Stimulated activated CD4-positive, alpha-beta T cell treated with anti-CD3 and anti-CD28 coated beads, TNF-alpha, amount 100 ng/mL, for 24 hours (primary cell): Measurements from ENCODE around the gene GYPC.
A peak's percentile ranks its signal among the peaks of the same experiment; 100 is the strongest.
"Not testable (repeated sequence)": the region's sequence is repeated elsewhere in the genome, so short reads cannot be mapped to it uniquely, and the experiment has no call there.

Source experiments
- DNase-seq, 3 experiments: peaks; one replicate each; pipeline ENCODE4 v3.0.0-alpha.2; 2020; ENCODE audit warnings: low read depth in 3 of 3

GYPC gene, protein sequence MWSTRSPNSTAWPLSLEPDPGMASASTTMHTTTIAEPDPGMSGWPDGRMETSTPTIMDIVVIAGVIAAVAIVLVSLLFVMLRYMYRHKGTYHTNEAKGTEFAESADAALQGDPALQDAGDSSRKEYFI

DNA sequence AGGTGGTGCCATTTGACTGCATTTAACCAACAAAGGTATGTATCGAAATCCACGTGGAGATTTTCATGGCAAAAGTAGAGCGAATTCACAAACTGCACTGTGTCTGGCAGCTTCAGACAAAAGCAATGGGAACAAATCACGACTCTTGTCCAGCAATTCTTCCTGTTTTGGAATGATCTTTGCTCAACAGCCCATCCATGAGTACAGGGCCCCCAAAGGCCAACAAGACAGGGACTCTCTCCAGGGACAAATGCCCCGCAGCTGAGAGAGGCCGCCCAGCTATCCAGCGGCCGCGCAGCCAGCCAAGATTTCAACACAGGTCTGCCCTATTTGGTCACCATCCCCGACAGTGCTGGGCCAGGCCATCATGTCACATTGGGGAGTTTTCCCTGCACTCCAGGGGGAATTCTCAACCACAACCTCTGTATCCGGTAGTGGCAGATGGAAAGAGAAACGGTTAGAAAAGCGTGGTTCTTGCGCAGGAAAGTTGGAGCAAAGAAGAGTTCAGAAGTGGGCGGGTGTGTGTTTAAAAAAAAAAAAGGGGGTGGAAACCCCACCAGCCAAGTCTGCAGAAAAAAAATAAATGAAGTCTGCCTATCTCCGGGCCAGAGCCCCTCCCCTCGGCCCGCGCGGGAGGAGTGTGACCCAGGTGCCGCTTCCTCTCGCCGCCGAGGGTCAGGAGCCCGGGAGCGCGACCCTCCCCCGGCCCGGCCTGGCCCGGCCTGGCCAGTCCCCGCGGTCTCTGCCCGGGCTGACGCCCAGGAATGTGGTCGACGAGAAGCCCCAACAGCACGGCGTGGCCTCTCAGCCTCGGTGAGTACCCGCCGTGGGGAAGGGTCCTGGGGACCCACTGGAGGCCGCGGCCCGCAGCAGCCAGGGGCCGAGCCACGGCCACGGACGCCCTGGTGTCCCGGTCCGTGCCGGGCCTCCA, at the start of gene GYPC:
GYPC (plus strand) TSS at position 659 of the 931 bp plus-strand sequence; CDS start at position 765, 106 bp downstream.
- DNase-seq = peak in 1 of 3 experiments; percentile 59

DNA sequence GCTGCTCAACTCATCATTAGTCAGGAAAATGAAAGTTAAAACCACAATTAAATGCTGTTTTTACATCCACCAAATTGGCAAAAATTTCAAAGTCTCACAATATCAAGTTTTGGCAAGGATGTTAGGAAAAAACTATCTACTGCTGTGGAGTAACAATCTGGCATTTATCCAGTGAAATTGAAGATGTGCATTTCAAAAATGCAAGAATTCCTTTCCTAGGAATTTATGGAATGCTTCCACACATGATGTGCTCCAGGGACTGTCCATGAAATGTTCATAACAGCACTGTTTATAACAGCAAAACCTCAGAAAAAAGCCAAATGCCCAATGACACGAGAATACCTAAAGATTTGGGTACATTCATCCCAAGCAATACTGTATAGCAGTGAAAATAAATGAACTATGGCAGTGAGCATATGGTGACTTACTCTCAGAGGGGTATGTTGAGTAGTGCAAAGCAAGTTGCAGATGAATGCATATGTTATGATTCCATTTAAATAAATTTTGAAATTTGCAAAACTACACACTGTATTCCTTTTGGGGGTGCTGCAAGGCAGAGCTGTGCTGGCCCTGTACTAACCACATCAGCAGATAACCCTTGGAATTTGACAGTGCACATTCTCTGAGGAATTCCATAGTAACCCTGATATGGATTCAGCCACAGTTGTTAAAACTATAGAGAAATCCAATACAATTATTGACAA, 41.3 kb upstream of the GYPC start:
- no peak for DNase-seq

DNA sequence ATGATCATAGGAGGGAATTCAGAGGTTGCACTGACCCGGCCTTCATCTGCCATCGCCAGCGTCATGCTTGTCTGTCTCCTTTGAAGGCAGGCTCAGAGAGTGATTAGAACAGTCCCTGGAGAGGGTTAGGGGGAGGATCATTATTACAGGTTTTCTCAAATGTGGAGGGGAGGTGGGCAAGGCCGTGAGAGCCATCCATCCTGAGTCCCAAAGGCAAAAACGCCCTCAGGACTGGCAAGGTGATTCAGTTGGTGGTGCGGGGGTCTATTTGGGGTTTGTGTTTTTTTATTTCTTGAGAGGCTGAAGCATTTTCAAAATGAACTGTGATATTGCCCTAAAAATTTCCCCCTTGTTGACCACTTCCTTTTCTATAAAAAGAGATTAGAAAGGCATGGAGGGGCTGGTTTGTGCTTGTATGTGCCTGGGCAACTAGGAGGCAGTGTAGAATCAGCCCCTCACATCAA, 39.3 kb upstream of the GYPC start:
- DNase-seq = no peak

DNA sequence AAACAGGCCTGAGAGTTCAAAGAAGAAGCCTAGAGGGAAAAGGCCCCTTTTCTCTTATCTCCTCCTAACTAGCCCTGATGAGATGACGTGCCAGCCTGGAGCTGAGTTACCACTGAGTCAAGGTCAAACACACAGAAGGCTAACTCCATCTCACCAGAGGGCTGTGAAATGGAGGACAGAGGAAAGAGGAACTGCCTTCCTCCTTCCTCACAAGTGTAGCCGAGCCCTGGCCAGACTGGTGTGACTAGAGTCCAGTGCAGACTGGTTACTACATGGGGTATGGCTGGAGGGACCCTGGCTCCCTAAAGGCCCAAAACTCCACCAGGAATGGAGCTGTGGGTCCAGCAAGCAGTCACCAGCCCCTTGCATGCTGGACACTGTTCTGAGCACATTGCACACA, 35.7 kb upstream of the GYPC start:
- no peak for DNase-seq

DNA sequence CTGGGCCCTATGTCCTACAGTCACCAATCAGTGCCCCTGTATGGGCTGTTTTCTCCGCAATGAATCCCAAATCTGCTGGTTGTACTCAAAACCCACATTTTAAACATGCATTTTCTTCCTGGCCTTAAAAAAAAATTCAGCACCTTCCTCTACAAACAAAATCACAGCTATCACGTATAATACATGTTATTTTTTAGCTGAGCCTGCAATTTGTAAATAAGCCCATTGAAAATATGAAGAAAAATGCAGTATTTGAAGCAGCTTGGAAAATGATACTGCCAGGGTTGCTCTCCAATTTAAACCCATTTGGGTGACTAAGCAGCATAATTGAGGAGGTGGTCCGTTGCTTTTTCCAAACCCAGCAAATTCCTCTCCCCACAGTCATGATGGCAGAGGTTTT, 33.0 kb upstream of the GYPC start:
- DNase-seq = no peak

DNA sequence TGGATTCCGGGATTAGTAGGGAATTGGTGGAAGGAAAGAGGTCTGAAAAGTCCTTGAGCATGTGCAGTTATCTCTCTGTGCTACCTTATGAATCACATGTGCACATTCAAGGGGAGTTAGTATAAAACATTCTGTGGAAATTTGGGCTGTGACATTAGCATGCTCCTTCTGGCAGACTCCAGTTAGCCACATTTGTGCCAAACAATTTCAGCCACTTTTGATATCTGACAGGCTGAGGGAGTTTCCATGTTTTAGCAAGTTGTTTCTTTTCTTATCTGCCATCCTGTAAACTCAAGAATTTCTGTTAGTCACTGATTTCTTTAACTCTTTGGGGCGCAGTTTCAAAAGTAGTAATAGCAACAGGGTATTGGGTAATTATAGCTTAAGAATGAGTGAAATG, 28.3 kb upstream of the GYPC start:
- DNase-seq = no peak

DNA sequence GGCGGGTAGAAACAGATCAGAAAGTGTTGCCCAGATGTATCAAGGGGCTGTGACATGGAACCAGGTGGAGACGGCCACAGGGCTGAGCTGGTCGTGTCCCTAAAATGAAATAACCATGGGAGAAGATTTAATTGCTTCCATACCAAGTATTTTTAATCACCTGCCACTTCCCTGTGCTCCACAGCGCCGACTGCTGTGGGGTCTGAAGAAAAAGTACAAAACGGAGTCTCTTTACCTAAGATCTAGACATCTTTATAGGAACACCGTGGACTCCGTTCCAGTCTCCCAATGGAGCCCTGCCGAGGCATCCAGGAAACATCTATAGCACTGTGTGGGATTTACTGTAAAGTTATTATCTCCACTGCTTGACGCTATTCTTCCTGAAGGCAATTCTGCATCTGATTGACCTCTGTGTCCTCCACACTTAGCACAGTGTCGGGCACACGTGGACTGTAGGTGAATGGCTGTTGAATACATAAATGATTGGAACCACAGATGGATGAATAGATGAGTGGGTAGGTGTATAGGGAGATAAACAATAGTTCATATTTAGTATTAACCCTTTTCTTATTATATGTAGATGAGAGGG, 21.6 kb upstream of the GYPC start:
- peak in 1 of 3 experiments; percentile 12 for DNase-seq

DNA sequence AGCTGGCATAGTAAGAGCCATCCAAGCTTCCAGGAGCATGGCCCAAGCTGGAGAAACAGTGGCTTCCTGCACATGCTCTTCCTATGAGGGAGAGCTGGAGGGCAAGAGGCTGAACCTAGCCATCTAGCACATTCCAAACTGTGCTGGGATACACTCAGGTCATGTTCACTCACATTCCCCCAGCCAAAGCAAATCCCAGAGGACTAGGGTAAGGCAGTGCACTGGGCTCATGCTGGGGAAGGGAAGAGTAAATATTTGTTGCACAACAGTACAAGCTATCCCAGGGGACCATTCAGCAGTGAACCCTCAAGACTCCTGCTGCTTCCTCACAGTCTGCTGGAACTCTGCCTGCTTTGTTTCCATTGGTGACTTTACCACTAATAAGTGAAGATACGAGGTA, 20.7 kb upstream of the GYPC start:
- no peak for DNase-seq

DNA sequence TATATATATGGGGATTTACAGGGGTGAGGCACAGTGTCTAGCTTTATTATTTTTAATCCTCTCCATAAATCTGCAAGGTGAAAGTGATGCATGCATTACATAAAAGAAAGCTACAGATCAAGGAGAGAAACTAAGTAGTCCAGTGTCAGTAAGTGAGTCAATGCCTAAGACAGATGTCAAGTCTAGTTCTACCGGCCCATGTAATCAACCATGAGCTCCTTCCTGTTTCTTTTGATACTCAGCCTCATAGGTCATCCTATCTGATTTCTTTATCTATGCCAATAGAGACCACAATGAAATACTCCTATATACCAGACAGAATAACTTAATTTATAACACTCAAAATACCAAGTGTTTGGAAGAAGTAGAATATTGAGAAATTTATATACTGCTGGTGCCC, 20.2 kb upstream of the GYPC start:
- no peak for DNase-seq

DNA sequence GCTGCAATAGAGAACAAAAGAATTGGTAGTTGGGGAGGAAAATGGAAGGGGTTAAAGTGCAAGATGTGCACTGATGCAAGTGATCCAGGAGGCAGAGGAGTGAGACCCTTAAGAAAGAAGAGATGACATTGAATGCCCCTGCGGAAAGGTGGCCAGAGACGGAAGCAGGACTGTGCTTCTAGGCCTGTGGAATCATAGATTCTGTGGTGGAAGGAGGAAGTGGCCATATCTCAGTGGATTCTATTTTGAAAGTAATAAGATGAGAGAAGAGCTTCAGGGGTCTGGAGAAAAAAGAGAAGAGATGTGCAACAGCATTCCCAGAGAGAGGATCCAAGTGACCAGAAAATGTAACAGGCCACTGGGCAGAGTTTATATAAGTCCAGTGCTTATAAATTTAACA, 18.6 kb upstream of the GYPC start:
- no peak for DNase-seq

DNA sequence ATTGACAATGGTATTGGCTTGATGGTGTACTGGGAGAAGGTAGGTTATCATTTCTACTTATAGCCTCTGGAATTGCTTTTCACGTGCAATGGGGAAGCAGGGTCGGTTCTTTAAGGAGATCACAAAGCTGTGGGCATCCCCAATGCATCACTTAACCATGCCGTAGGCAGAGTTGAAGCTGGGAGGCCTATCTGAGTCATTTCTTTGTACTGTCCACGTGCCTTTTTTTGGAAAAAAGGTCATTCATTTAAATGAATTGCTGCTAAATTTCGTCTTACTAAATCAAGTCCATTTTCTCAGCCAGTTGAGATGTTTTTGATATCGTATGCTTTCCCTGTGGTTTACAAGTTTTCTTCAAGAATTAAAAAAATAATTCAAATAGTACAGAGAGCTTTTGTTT, 17.2 kb upstream of the GYPC start:
- DNase-seq = no peak

DNA sequence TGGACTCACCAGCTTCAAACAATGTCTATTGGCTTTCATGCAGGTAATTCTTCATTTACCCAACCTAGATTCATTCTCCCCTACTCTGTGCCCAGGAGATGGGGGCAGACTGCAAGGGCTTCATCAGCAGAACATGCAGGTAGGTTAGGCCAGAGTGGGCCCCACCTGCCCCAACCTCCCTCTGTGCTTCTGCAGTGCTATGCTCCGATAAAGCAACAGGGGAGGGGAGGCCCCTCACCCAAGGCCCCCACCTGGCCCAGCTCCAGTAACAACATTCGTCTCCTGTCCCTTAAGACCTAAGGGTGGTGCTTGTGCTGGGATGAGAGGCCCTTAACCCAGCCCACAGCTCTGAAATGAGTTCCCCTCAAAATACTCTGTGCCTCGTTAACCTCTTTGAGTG, 16.7 kb upstream of the GYPC start:
- no peak for DNase-seq

DNA sequence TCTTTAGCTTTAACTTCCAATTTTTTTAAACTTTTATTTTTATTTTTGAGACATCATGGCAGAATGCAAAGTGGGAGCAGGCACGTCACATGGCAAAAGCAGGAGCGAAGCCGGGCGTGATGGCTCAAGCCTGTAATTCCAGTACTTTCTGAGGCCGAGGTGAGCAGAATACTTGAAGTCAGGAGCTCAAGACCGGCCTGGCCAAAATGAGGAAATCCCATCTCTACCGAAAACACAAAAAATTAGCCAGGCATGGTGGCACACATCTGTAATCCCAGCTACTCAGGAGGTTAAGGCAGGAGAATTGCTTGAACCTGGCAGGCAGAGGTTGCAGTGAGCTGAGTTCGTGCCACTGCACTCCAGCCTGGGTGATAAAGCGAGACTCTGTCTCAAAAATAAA, 14.7 kb upstream of the GYPC start:
- DNase-seq = not testable (repeated sequence)

DNA sequence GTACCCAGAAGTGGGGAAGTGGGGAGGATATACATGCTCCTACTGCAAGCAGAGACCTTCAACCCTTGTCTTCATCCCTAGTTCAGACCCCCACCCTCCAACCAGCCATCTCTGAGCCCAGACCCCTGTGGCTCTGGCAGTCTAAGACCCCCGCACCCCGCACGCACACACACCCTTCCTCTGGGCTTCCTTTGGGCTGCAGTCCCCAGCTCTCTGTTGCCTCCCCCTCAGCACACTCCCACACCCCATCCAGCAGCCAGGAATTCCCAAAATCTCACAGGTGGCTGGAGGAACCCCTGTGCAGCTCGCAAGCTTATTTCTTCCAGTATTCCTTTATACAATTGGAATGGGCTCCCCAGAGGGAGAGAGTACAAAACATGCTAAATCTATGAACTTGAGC, 13.9 kb upstream of the GYPC start:
- no peak for DNase-seq

DNA sequence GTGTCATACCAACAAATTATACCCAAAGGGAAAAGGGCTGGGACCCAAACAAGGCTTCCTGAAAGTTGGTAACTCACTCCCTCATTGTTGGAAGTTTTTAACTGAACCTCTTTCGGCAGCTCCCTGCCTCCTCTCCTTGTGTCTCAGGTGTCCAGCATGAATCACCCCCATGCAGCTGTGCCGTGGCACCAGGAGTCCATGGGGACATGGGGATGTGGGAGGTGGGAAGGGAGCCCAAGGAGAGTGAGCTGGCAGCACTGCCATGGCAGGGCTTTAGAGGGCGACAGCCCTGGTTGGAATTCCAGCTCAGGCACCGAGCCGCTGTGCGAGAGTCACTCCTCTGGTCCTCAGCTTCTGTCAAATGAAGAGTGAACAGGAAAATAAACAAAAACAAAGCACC, 12.5 kb upstream of the GYPC start:
- DNase-seq = no peak

DNA sequence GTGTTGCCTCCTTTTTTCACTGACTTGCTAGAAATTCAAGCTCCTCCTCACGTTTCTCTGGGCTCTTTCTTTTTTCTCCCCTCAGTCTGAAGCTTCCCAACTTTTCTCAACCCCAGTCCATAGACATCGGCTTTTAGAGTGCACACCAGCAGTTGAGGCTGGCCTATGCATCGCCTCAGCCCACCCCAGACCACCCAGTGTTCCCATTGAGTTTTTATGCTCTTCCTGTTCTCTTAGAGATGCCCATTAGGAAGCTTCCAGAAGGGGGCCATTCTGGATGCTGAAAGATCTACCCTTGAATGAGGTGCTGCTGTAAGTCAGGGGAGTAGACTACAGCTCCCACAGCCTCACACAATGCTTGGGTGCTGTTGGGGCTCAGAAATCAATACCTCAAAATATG, 12.0 kb upstream of the GYPC start:
- DNase-seq = no peak

DNA sequence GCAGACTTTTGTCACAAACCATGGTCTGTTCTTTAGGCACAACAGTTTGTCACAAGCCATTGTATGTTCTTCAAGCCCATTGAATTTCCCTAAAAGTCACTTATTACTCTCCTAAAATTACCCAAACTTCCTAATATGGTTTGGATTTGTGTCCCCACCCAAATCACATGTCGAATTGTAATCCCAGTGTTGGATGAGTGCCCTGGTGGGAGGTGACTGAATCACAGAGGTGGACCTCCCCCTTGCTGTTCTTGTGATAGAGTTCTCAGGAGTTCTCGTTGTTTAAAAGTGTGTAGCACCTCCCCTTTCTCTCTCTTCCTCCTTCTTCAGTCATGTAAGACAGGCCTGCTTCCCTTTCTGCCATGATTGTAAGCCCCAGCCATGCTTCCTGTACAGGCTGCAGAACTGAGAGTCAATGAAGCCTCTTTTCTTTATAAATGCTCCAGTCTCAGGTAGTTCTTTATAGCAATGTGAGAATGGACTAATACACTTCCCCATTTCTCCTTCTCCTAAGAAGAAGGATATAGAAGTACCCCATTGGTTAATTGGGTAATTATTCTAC, 11.2 kb upstream of the GYPC start:
- DNase-seq = no peak

DNA sequence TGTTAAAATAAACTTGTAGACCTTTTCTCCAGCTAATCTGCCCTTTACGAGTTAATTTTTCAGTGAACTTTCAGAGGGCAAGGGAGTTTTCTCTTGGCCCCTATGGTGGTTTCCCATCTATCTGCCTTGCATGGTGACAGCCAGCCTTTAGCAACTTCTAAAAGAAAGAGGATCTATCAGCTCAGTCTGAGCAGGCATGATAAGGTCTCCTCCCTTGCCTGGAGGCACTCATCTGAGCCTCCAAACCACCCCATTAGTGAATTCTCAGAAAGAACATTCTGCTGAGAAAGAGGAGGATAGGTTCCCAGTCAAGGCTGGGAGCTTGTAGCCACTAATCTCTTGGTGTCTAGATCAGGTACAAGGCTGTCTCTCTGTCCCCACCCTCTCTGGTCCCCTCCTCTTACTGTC, 10.7 kb upstream of the GYPC start:
- no peak for DNase-seq

DNA sequence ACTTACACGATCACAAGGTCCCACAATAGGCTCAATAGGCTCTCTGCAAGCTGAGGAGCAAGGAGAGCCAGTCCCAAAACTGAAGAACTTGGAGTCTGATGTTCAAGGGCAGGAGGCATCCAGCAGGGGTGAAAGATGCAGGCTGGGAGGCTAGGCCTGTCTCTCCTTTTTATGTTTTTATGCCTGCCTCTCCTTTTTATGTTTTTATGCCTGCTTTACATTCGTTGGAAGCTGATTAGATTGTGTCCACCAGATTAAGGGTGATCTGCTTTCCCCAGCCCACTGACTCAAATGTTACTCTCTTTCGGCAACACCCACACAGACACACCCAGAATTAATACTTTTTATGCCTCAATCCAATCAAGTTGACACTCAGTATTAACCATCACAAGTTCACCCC, 9.9 kb upstream of the GYPC start:
- DNase-seq = no peak

DNA sequence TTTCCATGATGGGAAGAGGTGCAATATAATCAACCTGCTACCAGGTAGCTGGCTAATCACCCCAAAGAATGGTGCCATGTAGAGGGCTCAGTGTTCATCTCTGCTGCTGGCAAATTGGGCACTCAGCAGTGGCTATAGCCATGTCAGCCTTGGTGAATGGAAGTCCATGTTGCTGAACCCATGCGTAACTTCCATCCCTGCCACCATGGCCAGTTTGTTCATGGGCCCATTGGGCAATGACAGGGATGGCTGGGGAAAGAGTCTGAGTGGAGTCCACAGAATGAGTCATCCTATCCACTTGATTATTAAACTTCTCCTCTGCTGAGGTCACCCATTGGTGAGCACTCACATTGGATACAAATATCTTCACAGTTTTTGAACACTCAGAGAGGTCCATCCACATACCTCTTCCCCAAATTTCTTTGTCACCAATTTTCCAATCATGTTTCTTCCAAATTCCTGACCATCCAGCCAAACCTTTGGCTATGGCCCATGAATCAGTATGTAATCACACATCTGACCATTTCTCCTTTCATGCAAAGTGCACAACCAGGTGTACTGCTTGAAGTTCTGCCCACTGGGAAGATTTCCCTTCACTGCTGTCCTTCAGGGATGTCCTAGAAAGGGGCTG, 8.1 kb upstream of the GYPC start:
- DNase-seq = not testable (repeated sequence)

DNA sequence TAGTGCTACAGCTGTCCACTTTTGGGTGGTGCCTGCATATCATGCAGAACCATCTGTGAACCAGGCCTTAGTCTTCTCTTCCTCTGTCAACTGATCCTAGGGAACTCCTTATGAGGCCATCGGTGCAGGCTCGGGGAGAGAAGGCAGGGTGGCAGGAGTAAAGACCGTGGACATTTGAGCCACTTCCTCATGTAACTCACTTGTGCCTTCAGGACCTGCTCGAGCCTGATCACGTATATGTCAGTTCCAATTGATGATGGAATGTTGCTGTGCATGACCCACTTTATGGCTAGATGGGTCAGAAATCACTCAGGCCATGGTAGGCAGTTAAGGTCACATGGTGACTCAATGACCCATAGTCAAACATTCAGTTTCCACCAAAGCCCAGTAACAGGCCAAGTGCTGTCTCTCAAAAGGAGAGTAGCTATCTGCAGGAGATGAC, 7.6 kb upstream of the GYPC start:
- not testable (repeated sequence) for DNase-seq
